Natural killer cell (primary cell): ENCODE results near the gene SCRT2. TPM values are rescaled to one million over a fixed set of nuclear protein-coding genes. Genes with fewer than 3 reads are reported as not detected.

ENCODE experiments used
- ATAC-seq, 3 donors: fragments of 150-1000 bp in 2 of 3; fragments of 200-7000 bp in 1 of 3; cut with Tn5 transposase; 1 replicate in 1 of 3; 2 replicates in 2 of 3; pipeline ENCODE4 v1.10.0; 2021; ENCODE audit warnings: mild to moderate bottlenecking in 2 of 3, moderate library complexity in 2 of 3
- DNase-seq, 2 donors: peaks; one replicate each; pipeline versions ENCODE4 v3.0.0 to v3.0.0-alpha.2; 2013 to 2021; ENCODE audit warnings: mixed read lengths in 1 of 2
- H3K27ac ChIP-seq: one replicate; pipeline ENCODE4 v1.5.1; 2013; ENCODE audit warnings: mild to moderate bottlenecking, low read length
- H3K27me3 ChIP-seq: one replicate; pipeline ENCODE4 v1.6.1; 2013; ENCODE audit warnings: low read length; ENCODE audit not compliant: control insufficient read depth, insufficient read depth
- H3K36me3 ChIP-seq: one replicate; pipeline ENCODE4 v1.6.1; 2013; ENCODE audit warnings: low read length; ENCODE audit not compliant: control insufficient read depth, insufficient read depth
- H3K4me1 ChIP-seq: one replicate; pipeline ENCODE4 v1.6.1; 2013; ENCODE audit warnings: low read length; ENCODE audit not compliant: control insufficient read depth, insufficient read depth
- H3K4me3 ChIP-seq: one replicate; pipeline ENCODE4 v1.5.1; 2013; ENCODE audit warnings: low read length
- H3K9me3 ChIP-seq: one replicate; pipeline ENCODE4 v1.6.1; 2013; ENCODE audit warnings: low read length; ENCODE audit not compliant: control insufficient read depth, insufficient read depth
- H3K27ac Mint-ChIP-seq, 2 donors: one replicate each; pipeline ENCODE4 v1.8.0; 2022; ENCODE audit warnings: mild to moderate bottlenecking in 2 of 2, mixed read lengths in 2 of 2, moderate library complexity in 1 of 2
- H3K27me3 Mint-ChIP-seq, 2 donors: one replicate each; pipeline ENCODE4 v1.8.0; 2022; ENCODE audit warnings: low read depth in 2 of 2, mixed read lengths in 2 of 2
- H3K36me3 Mint-ChIP-seq: one replicate; pipeline ENCODE4 v1.8.0; 2022; ENCODE audit warnings: mixed read lengths
- H3K4me1 Mint-ChIP-seq, 2 donors: one replicate each; pipeline ENCODE4 v1.8.0; 2022; ENCODE audit warnings: mixed read lengths in 2 of 2
- H3K4me3 Mint-ChIP-seq: one replicate; pipeline ENCODE4 v1.8.0; 2022; ENCODE audit warnings: mild to moderate bottlenecking, moderate library complexity, mixed read lengths
- H3K9me3 Mint-ChIP-seq, 2 donors: one replicate each; pipeline ENCODE4 v1.8.0; 2022; ENCODE audit warnings: mixed read lengths in 2 of 2
- CTCF ChIP-seq: fragments of 200-600 bp; IDR thresholded peaks from one replicate; pipeline ENCODE4 v1.8.0; 2022; ENCODE audit warnings: antibody characterized with exemption
- WGBS: methylation state at CpG from one replicate; pipeline ENCODE4 v1.1.7; 2013; ENCODE audit warnings: missing lambda C conversion rate; ENCODE audit not compliant: insufficient coverage; 5-methylcytosine and 5-hydroxymethylcytosine counted together
- intact Hi-C: fragments of 100-400 bp; cut with micrococcal nuclease; formaldehyde crosslinking; loops from one replicate; pipeline ENCODE4 v1.14.2; 2022
- total RNA-seq, 4 donors: library from RNA; stranded (reverse); fragments of 120-200 nt in 1 of 4; gene quantifications; one replicate each; pipeline versions ENCODE4 v1.2.3 to v1.2.4, GENCODE V29; 2013 to 2022

The SCRT2 gene
- total RNA-seq, 3 donors from 2014 or later (not counting 1 experiment from before 2014, with no cell fraction given), result not detected

DNA sequence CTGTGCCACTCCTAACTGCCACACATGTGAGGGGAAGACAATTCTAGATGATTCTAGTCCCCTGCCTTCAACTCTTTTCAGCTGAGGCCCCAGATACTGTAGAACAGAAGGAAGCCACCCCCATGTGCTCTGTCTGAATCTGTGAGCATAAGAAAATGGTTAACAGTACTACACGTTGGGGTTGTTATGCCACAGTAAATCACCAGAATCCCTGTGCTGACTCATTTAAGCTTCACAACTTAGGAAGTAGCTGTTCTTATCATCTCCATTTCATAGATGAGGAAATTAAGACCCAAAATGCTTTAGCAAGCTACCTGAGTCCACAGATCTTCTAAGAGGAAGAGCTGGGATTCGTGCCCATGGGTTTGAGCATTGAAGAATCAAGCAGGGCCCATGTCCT lies 27.4 kb upstream of the SCRT2 start:
- Histone ChIP-seq H3K27ac (no peak overlapping the region), H3K4me1 (no peaks in the 10 kb centered on the region), H3K9me3 (no peaks in the 10 kb centered on the region), H3K36me3 (no peaks in the 10 kb centered on the region), H3K4me3 (no peak overlapping the region), H3K27me3 (no peaks in the 10 kb centered on the region)
- H3K27me3 Mint-ChIP-seq, result peaks cover 8 to 12% of the 10 kb centered on the region in 2 donors
- H3K9me3 Mint-ChIP-seq, result no peaks in the 10 kb centered on the region
- H3K27ac Mint-ChIP-seq, result no peak overlapping the region
- ATAC-seq (no peak), DNase-seq (no peak)
- intact Hi-C loops, result no loop called here
- 18% methylated on average over 2 of the region's 2 CpGs for WGBS
- H3K36me3 Mint-ChIP-seq, result no peaks in the 10 kb centered on the region
- H3K4me3 Mint-ChIP-seq, result no peak overlapping the region
- no peaks in the 10 kb centered on the region for H3K4me1 Mint-ChIP-seq
- TF ChIP-seq CTCF, result no peak

GRCh38 chr20:701401-702129 lies 26.0 kb upstream of the SCRT2 start:
- no peak for TF ChIP-seq CTCF
- Mint-ChIP-seq H3K9me3 (no peaks in the 10 kb centered on the region), H3K4me3 (no peak overlapping the region), H3K4me1 (no peaks in the 10 kb centered on the region), H3K36me3 (no peaks in the 10 kb centered on the region), H3K27me3 (peaks cover 4 to 7% of the 10 kb centered on the region in 2 donors), H3K27ac (no peak overlapping the region)
- no peak for DNase-seq
- Histone ChIP-seq H3K4me3 (no peak overlapping the region), H3K4me1 (no peaks in the 10 kb centered on the region), H3K27ac (no peak overlapping the region), H3K36me3 (no peaks in the 10 kb centered on the region), H3K27me3 (no peaks in the 10 kb centered on the region), H3K9me3 (no peaks in the 10 kb centered on the region)
- WGBS, result 79% methylated on average over 6 of the region's 6 CpGs
- intact Hi-C loops, result no loop called here
- no peak for ATAC-seq

- H3K36me3 ChIP-seq, result no peaks in the 10 kb centered on the region
- intact Hi-C loops, result no loop called here
Measured at GRCh38 chr20:699811-700338, 24.3 kb upstream of the SCRT2 start.

More at GRCh38 chr20:699811-700338, 24.3 kb upstream of the SCRT2 start:
- Histone ChIP-seq H3K9me3 (no peaks in the 10 kb centered on the region), H3K4me1 (no peaks in the 10 kb centered on the region), H3K27ac (no peak overlapping the region), H3K27me3 (no peaks in the 10 kb centered on the region), H3K4me3 (no peak overlapping the region)
- 77% methylated on average over 10 of the region's 10 CpGs for WGBS
- H3K9me3 Mint-ChIP-seq, result no peaks in the 10 kb centered on the region
- no peak overlapping the region for H3K27ac Mint-ChIP-seq
- H3K4me1 Mint-ChIP-seq, result no peaks in the 10 kb centered on the region
- no peak for TF ChIP-seq CTCF
- ATAC-seq (no peak), DNase-seq (no peak)
- H3K36me3 Mint-ChIP-seq, result no peaks in the 10 kb centered on the region
- H3K27me3 Mint-ChIP-seq, result peaks cover 0 to 8% of the 10 kb centered on the region in 2 donors
- no peak overlapping the region for H3K4me3 Mint-ChIP-seq
